HCT116 (cell line): ENCODE measurements around the gene LRP1B.

ENCODE experiments used
- ATF3 ChIP-seq: IDR thresholded peaks from 2 replicates; pipeline ENCODE4 v1.6.1; 2012
- CEBPB ChIP-seq: IDR thresholded peaks from 2 replicates; pipeline ENCODE4 v1.6.1; 2012; ENCODE audit warnings: low read depth
- EZH2 ChIP-seq: fragments of 200-600 bp; sonication (generic); IDR thresholded peaks from 2 replicates; pipeline ENCODE4 v1.6.1; 2017; ENCODE audit warnings: antibody characterized with exemption, mixed run types
- POLR2A ChIP-seq: IDR thresholded peaks from 2 replicates; pipeline ENCODE4 v1.7.0; 2011; ENCODE audit warnings: borderline replicate concordance; ENCODE audit not compliant: insufficient read depth, insufficient read length; ENCODE audit errors: extremely low read depth
- POLR2AphosphoS5 ChIP-seq: IDR thresholded peaks from 2 replicates; pipeline ENCODE4 v1.6.1; 2011; ENCODE audit warnings: mild to moderate bottlenecking, low read depth, low read length, moderate library complexity
- SIN3A ChIP-seq: IDR thresholded peaks from 2 replicates; pipeline ENCODE4 v1.6.1; 2012; ENCODE audit warnings: low read depth
- YY1 ChIP-seq: IDR thresholded peaks from 2 replicates; pipeline ENCODE4 v1.6.1; 2011; ENCODE audit warnings: low read length, low read depth, moderate library complexity, mild to moderate bottlenecking; ENCODE audit not compliant: insufficient replicate concordance; ENCODE audit errors: extremely low read depth
- ZNF274 ChIP-seq: fragments of 200-500 bp; sonication (Bioruptor generic); IDR thresholded peaks from 2 replicates; pipeline ENCODE4 v1.6.1; 2014; ENCODE audit warnings: mild to moderate bottlenecking, low read depth, low read length, inconsistent platforms
- TF ChIP-seq, protein P1 (sequence below), 3 experiments: fragments of 200-600 bp in 1 of 3; sonication (generic) in 1 of 3; IDR thresholded peaks in 2 of 3; conservative IDR thresholded peaks in 1 of 3; 2 replicates each; pipeline ENCODE4 v1.5.1; 2012 to 2017; ENCODE audit warnings: low read depth in 2 of 3, low read length in 2 of 3, antibody characterized with exemption in 1 of 3, borderline replicate concordance in 1 of 3, control low read depth in 1 of 3, mild to moderate bottlenecking in 1 of 3, mixed read lengths in 1 of 3, mixed run types in 1 of 3, moderate library complexity in 1 of 3; ENCODE audit not compliant: insufficient read depth in 1 of 3

DNA sequence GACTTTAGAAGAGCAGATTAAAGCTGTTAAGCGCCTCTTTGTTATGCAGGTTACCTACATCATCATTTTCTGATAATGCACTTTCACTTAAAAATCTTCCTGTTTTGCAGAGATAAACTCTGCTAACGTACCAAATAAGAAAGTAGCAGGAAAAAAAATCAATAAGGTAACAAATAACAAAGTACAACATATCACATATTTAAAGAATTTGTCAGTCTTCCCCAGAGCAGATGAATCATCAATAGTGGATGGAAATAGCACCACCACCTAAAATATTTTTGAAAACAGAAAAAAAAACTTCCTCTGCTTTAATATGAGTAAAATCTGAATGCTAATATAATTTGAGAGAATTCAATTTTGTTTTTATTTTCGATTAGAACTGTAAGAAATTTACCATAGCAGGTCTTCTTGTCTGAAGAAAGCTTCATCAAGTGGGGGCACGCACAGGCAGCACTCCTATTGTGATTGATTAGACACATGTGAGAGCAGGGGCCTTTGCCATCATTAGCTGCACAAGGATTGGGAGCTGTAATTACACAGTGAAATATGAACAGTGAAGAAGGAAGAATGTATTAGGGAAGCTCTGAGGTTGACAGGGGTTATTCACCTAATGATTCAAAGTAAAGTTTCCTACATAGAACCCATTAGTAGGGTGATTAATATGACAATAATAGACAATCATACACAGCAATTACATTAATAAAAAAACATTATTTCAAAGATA, 1279.4 kb downstream of the LRP1B start:
- TF ChIP-seq CEBPB, result no peak
- no peak for TF ChIP-seq EZH2
- TF ChIP-seq, protein P1, sequence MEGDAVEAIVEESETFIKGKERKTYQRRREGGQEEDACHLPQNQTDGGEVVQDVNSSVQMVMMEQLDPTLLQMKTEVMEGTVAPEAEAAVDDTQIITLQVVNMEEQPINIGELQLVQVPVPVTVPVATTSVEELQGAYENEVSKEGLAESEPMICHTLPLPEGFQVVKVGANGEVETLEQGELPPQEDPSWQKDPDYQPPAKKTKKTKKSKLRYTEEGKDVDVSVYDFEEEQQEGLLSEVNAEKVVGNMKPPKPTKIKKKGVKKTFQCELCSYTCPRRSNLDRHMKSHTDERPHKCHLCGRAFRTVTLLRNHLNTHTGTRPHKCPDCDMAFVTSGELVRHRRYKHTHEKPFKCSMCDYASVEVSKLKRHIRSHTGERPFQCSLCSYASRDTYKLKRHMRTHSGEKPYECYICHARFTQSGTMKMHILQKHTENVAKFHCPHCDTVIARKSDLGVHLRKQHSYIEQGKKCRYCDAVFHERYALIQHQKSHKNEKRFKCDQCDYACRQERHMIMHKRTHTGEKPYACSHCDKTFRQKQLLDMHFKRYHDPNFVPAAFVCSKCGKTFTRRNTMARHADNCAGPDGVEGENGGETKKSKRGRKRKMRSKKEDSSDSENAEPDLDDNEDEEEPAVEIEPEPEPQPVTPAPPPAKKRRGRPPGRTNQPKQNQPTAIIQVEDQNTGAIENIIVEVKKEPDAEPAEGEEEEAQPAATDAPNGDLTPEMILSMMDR (IDR thresholded peaks at IDR 0.05 in 2 of 3, conservative IDR thresholded peaks at IDR 0.05 in 1 of 3; ENCODE audit: borderline replicate concordance in 1 of 3, insufficient read depth in 1 of 3, low read depth in 2 of 3, low read length in 2 of 3), result no peak
- TF ChIP-seq ATF3, result no peak
- TF ChIP-seq YY1, result no peak
- no peak for TF ChIP-seq ZNF274
- no peak for TF ChIP-seq SIN3A
- TF ChIP-seq POLR2A, result no peak
- TF ChIP-seq POLR2AphosphoS5, result no peak
